DOHH2 (cell line): ENCODE measurements around the gene RAB31.

ENCODE experiments used
- H3F3A ChIP-seq: fragments of 200-600 bp; sonication (generic), shearing (Covaris generic); 2 replicates; pipeline ENCODE4 v1.6.0; 2016; ENCODE audit warnings: antibody characterized with exemption, mild to moderate bottlenecking; ENCODE audit not compliant: control insufficient read depth, insufficient read depth
- H3K27ac ChIP-seq: fragments of 200-600 bp; sonication (generic); 2 replicates; pipeline ENCODE4 v1.5.1; 2014; ENCODE audit warnings: low read depth, mild to moderate bottlenecking, low read length, moderate library complexity
- H3K27me3 ChIP-seq: fragments of 200-600 bp; sonication (generic); 2 replicates; pipeline ENCODE4 v1.6.1; 2014; ENCODE audit warnings: mild to moderate bottlenecking, low read length, mixed read lengths; ENCODE audit not compliant: control insufficient read depth
- H3K36me3 ChIP-seq: fragments of 200-600 bp; sonication (generic); 2 replicates; pipeline ENCODE4 v1.6.1; 2014; ENCODE audit warnings: mild to moderate bottlenecking, low read length, moderate library complexity, mixed read lengths; ENCODE audit not compliant: control insufficient read depth
- H3K4me1 ChIP-seq: fragments of 200-600 bp; sonication (generic); 2 replicates; pipeline ENCODE4 v1.6.1; 2014; ENCODE audit warnings: mild to moderate bottlenecking, low read length, mixed read lengths; ENCODE audit not compliant: control insufficient read depth
- H3K4me2 ChIP-seq: fragments of 200-600 bp; sonication (generic); 2 replicates; pipeline ENCODE4 v1.6.0; 2014; ENCODE audit warnings: mild to moderate bottlenecking, low read length, moderate library complexity
- H3K4me3 ChIP-seq: fragments of 200-600 bp; sonication (generic); 2 replicates; pipeline ENCODE4 v1.5.1; 2014; ENCODE audit warnings: mild to moderate bottlenecking, low read length, mixed read lengths
- H3K79me2 ChIP-seq: fragments of 200-600 bp; sonication (generic); 2 replicates; pipeline ENCODE4 v1.6.1; 2014; ENCODE audit warnings: mild to moderate bottlenecking, low read length, mixed read lengths; ENCODE audit not compliant: control insufficient read depth
- H3K9me2 ChIP-seq: fragments of 200-600 bp; sonication (generic); replicated peaks from 2 replicates; pipeline ENCODE4 v1.6.1; 2014; ENCODE audit warnings: mild to moderate bottlenecking, low read length, mixed read lengths; ENCODE audit not compliant: control insufficient read depth
- H3K9me3 ChIP-seq: fragments of 200-600 bp; sonication (generic); 2 replicates; pipeline ENCODE4 v1.6.1; 2014; ENCODE audit warnings: antibody characterized with exemption, low read length, mixed read lengths; ENCODE audit not compliant: control insufficient read depth, insufficient read depth
- H4K20me1 ChIP-seq: fragments of 200-600 bp; sonication (generic); 2 replicates; pipeline ENCODE4 v1.6.0; 2014; ENCODE audit warnings: low read depth, mild to moderate bottlenecking, antibody characterized with exemption, low read length, moderate library complexity; ENCODE audit not compliant: control insufficient read depth, insufficient read depth
- CTCF ChIP-seq: fragments of 200-600 bp; sonication (generic); IDR thresholded peaks from one replicate; pipeline ENCODE4 v1.5.1; 2014; ENCODE audit warnings: antibody characterized with exemption, mild to moderate bottlenecking, low read depth, low read length; ENCODE audit not compliant: poor library complexity, severe bottlenecking
- EZH2phosphoT487 ChIP-seq: fragments of 200-600 bp; sonication (generic); IDR thresholded peaks from 2 replicates; pipeline ENCODE4 v1.6.1; 2017; ENCODE audit warnings: borderline replicate concordance, mild to moderate bottlenecking, antibody characterized with exemption, low read length, moderate library complexity, mixed read lengths

RAB31 gene

GRCh38 chr18:9730786-9731185 is 22.7 kb downstream of the RAB31 start:
- Histone ChIP-seq H3K27ac (no peak overlapping the region), H4K20me1 (no peaks in the 10 kb centered on the region), H3K79me2 (no peaks in the 10 kb centered on the region), H3K4me2 (no peak overlapping the region), H3K4me1 (no peaks in the 10 kb centered on the region), H3K9me3 (no peaks in the 10 kb centered on the region), H3F3A (no peaks in the 10 kb centered on the region), H3K9me2 (no peaks in the 10 kb centered on the region), H3K27me3 (no peaks in the 10 kb centered on the region), H3K4me3 (no peak overlapping the region), H3K36me3 (no peaks in the 10 kb centered on the region)
- TF ChIP-seq CTCF: no peak
- TF ChIP-seq EZH2phosphoT487: no peak

GRCh38 chr18:9731380-9731779 is 23.3 kb downstream of the RAB31 start:
- H3K36me3 ChIP-seq: no peaks in the 10 kb centered on the region
- H3F3A ChIP-seq: no peaks in the 10 kb centered on the region
- no peaks in the 10 kb centered on the region for H3K79me2 ChIP-seq
- H3K4me3 ChIP-seq: no peak overlapping the region
- no peak overlapping the region for H3K27ac ChIP-seq
- TF ChIP-seq CTCF (no peak), EZH2phosphoT487 (no peak)
- H3K9me3 ChIP-seq: no peaks in the 10 kb centered on the region
- no peak overlapping the region for H3K4me2 ChIP-seq
- no peaks in the 10 kb centered on the region for H3K9me2 ChIP-seq
- H4K20me1 ChIP-seq: no peaks in the 10 kb centered on the region
- no peaks in the 10 kb centered on the region for H3K4me1 ChIP-seq
- no peaks in the 10 kb centered on the region for H3K27me3 ChIP-seq

GRCh38 chr18:9732031-9732430 is 23.9 kb downstream of the RAB31 start:
- Histone ChIP-seq H3K27me3 (no peaks in the 10 kb centered on the region), H3K4me2 (no peak overlapping the region), H3K4me3 (no peak overlapping the region), H3K79me2 (no peaks in the 10 kb centered on the region), H3K36me3 (no peaks in the 10 kb centered on the region), H3K9me3 (no peaks in the 10 kb centered on the region), H3K4me1 (no peaks in the 10 kb centered on the region), H4K20me1 (no peaks in the 10 kb centered on the region), H3F3A (no peaks in the 10 kb centered on the region), H3K27ac (no peak overlapping the region), H3K9me2 (no peaks in the 10 kb centered on the region)
- TF ChIP-seq EZH2phosphoT487: no peak
- TF ChIP-seq CTCF: no peak

- TF ChIP-seq CTCF (no peak), EZH2phosphoT487 (no peak)
- Histone ChIP-seq H3F3A (no peaks in the 10 kb centered on the region), H4K20me1 (no peaks in the 10 kb centered on the region), H3K79me2 (no peaks in the 10 kb centered on the region), H3K4me3 (no peak overlapping the region), H3K27ac (no peak overlapping the region), H3K27me3 (no peaks in the 10 kb centered on the region), H3K36me3 (no peaks in the 10 kb centered on the region), H3K4me1 (no peaks in the 10 kb centered on the region), H3K9me3 (no peaks in the 10 kb centered on the region), H3K9me2 (no peaks in the 10 kb centered on the region), H3K4me2 (no peak overlapping the region)
Measured at GRCh38 chr18:9734189-9734588, 26.1 kb downstream of the RAB31 start.
